ENCODE measurements around the gene DGCR8.

GRCh38 chr22:20064545-20065262 is 15.3 kb upstream of the DGCR8 start:
- no peak for TF ChIP-seq BHLHE40 (IDR thresholded peaks at IDR 0.05; ENCODE audit: borderline replicate concordance)
- no peak for TF ChIP-seq SUZ12 (IDR thresholded peaks at IDR 0.05)
- TF ChIP-seq ELF4 (IDR thresholded peaks at IDR 0.05): no peak
- no peak for TF ChIP-seq SP1 (IDR thresholded peaks at IDR 0.05)
- no peak for TF ChIP-seq L3MBTL2 (conservative IDR thresholded peaks at IDR 0.05)
- TF ChIP-seq HDGF (IDR thresholded peaks at IDR 0.05; ENCODE audit: borderline replicate concordance): no peak
- TF ChIP-seq FOXA1 (IDR thresholded peaks at IDR 0.05): no peak
- TF ChIP-seq FOXM1 (IDR thresholded peaks at IDR 0.05; ENCODE audit: borderline replicate concordance): no peak
- no peak for TF ChIP-seq FOXK2 (IDR thresholded peaks at IDR 0.05)
- TF ChIP-seq CTBP1 (IDR thresholded peaks at IDR 0.05; ENCODE audit: borderline replicate concordance): no peak
